Muscle layer of colon (tissue), 2 donors: Measurements from ENCODE around the gene ZFYVE28.

ENCODE experiments used
- H3K27ac ChIP-seq: one replicate; pipeline ENCODE4 v1.7.0; 2013; ENCODE audit warnings: low read depth, mild to moderate bottlenecking, low read length, moderate library complexity
- H3K27me3 ChIP-seq, 2 donors: one replicate each; pipeline ENCODE4 v1.7.0; 2013; ENCODE audit warnings: low read length in 2 of 2, mild to moderate bottlenecking in 2 of 2; ENCODE audit not compliant: insufficient read depth in 2 of 2, control insufficient read depth in 1 of 2
- H3K36me3 ChIP-seq: one replicate; pipeline ENCODE4 v1.7.0; 2013; ENCODE audit warnings: mild to moderate bottlenecking, low read length; ENCODE audit not compliant: insufficient read depth
- H3K4me1 ChIP-seq: one replicate; pipeline ENCODE4 v1.7.0; 2013; ENCODE audit warnings: mild to moderate bottlenecking, low read length; ENCODE audit not compliant: insufficient read depth
- H3K4me3 ChIP-seq, 2 donors: one replicate each; pipeline ENCODE4 v1.7.0; 2013; ENCODE audit warnings: low read length in 2 of 2, low read depth in 1 of 2, mild to moderate bottlenecking in 1 of 2, moderate library complexity in 1 of 2
- H3K9ac ChIP-seq: one replicate; pipeline ENCODE4 v1.7.0; 2013; ENCODE audit warnings: low read length
- H3K9me3 ChIP-seq: one replicate; pipeline ENCODE4 v1.7.0; 2013; ENCODE audit warnings: mild to moderate bottlenecking, low read length
- donor health status: abdominal sarcoma.
- donor health status: Adenocarcinoma of cecum.

The ZFYVE28 gene

DNA sequence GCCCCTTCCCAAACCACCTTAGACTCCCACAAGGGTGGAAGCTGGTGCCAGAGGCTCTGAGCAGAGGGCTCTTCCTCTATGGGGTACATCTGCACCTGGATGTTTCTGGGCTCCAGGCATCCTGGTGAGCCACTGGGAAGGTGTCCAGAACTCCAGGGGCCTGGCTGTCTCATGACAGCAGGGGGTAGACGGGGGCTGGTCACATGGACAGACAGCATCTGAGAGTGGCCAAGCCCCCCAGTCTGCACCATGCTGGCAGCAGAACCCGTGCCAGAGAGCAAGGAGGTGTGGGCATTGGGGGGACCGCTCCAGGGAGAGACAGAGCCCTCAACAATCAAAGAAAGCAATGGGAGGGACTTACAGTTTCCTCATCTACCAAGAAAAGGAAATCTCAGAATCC, 39.5 kb downstream of the ZFYVE28 start:
- H3K9me3 ChIP-seq, result no peaks in the 10 kb centered on the region
- no peak overlapping the region for H3K27ac ChIP-seq
- H3K9ac ChIP-seq, result no peak overlapping the region
- no peaks in the 10 kb centered on the region for H3K4me1 ChIP-seq
- H3K4me3 ChIP-seq, result no peak overlapping the region
- H3K27me3 ChIP-seq, result no peaks in the 10 kb centered on the region
- no peaks in the 10 kb centered on the region for H3K36me3 ChIP-seq

DNA sequence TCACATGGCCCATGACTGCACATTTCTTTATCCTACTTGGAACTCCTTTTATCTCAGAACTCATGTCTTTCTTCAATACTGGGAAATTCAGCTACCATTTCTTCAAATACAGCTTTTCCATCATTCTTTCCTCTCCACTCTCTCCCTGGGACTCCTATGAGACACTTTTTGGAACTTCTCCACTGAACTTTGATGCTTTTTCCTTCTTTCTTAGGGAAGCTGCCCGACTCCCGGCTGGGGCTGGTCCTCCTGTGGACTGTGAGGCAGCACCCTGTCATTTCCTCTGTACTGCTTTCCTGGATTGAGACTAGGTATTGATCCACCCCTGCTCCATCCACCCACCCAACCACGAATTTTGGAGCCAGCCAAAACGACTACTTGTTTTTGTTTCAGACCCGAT, 40.0 kb downstream of the ZFYVE28 start:
- H3K4me1 ChIP-seq, result no peaks in the 10 kb centered on the region
- H3K9ac ChIP-seq, result no peak overlapping the region
- no peak overlapping the region for H3K27ac ChIP-seq
- H3K27me3 ChIP-seq, result no peaks in the 10 kb centered on the region
- H3K4me3 ChIP-seq, result no peak overlapping the region
- H3K9me3 ChIP-seq, result no peaks in the 10 kb centered on the region
- H3K36me3 ChIP-seq, result no peaks in the 10 kb centered on the region

DNA sequence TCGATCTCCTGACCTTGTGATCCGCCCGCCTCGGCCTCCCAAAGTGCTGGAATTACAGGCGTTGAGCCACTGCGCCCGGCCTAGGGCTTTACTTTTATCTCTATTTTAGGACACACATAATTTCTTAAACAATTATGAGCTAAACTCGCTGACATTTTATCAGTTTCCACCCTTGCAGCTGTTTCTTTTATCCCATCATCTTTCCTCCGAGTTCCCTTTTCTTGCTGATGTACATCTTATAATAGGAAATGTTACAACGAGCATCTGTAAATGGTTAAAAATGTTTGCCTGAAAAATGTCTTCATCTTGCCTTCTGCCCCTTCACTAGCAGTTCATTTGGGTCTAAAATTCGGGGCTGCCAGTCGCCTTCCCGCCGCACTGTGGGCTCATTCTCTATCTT, 41.2 kb downstream of the ZFYVE28 start:
- no peaks in the 10 kb centered on the region for H3K4me1 ChIP-seq
- no peak overlapping the region for H3K9ac ChIP-seq
- no peaks in the 10 kb centered on the region for H3K27me3 ChIP-seq
- no peak overlapping the region for H3K4me3 ChIP-seq
- no peaks in the 10 kb centered on the region for H3K9me3 ChIP-seq
- H3K36me3 ChIP-seq, result no peaks in the 10 kb centered on the region
- H3K27ac ChIP-seq, result no peak overlapping the region

DNA sequence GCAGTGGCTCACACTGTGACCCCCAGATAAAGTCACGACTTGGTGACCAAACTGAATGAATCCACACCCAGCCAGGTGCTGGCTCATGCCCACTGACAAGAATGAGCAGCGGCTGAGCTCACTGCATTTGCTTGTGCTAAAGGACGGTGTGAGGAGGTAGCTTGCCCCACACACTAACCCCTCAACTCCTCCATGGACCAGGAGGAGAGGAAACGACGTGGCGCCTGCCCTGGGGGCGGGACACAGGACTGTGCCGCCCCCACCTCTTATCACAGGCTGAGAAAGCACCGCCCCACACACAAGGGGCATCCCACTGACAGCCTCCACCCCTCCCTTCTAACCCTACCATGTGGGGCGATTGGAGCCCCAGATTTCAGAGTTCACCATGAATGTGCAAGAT, 43.0 kb downstream of the ZFYVE28 start:
- Histone ChIP-seq H3K4me3 (no peak overlapping the region), H3K9ac (no peak overlapping the region), H3K9me3 (no peaks in the 10 kb centered on the region), H3K27me3 (no peaks in the 10 kb centered on the region), H3K36me3 (no peaks in the 10 kb centered on the region), H3K27ac (no peak overlapping the region), H3K4me1 (no peaks in the 10 kb centered on the region)

- Histone ChIP-seq H3K27me3 (no peaks in the 10 kb centered on the region), H3K27ac (no peak overlapping the region), H3K36me3 (no peaks in the 10 kb centered on the region), H3K4me3 (no peak overlapping the region), H3K4me1 (no peaks in the 10 kb centered on the region), H3K9ac (no peak overlapping the region), H3K9me3 (no peaks in the 10 kb centered on the region)
These were observed 44.9 kb downstream of the ZFYVE28 start for GRCh38 chr4:2373532-2373931.

DNA sequence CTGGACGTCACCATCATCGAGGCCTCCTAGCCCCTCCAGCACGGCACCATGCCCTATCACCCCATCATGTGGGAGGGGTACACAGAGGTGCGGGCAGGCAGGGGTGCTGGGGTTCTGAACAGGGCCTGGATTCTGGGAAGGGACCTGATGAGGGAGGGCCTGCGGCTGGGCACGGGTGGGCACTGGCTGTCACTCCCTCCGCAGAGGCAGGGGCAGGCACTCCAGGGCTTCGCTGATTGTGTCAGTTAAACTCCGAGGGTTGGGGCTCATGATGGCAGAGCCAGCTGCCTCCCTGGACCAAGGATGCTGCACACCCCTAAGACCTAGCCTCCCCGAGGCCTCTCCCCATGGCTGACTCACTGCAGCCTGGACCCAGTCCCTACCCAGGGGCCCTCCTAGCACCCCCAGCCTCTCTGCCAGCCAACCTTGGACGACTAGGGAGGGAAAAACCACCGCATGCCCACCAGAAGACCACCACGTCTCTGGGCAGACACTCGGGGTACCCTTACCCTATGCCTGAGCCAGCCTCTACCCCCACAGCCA, 45.9 kb downstream of the ZFYVE28 start:
- H3K27me3 ChIP-seq, result no peaks in the 10 kb centered on the region
- no peaks in the 10 kb centered on the region for H3K9me3 ChIP-seq
- H3K4me3 ChIP-seq, result no peak overlapping the region
- no peaks in the 10 kb centered on the region for H3K36me3 ChIP-seq
- H3K27ac ChIP-seq, result no peak overlapping the region
- no peak overlapping the region for H3K9ac ChIP-seq
- no peaks in the 10 kb centered on the region for H3K4me1 ChIP-seq

- Histone ChIP-seq H3K27me3 (no peaks in the 10 kb centered on the region), H3K36me3 (no peaks in the 10 kb centered on the region), H3K9ac (no peak overlapping the region), H3K27ac (no peak overlapping the region), H3K9me3 (no peaks in the 10 kb centered on the region), H3K4me1 (no peaks in the 10 kb centered on the region), H3K4me3 (no peak overlapping the region)
These were observed 46.5 kb downstream of the ZFYVE28 start for GRCh38 chr4:2371765-2372487.

- H3K27me3 ChIP-seq, result no peaks in the 10 kb centered on the region
- H3K27ac ChIP-seq, result no peak overlapping the region
These were observed 47.7 kb downstream of the ZFYVE28 start for GRCh38 chr4:2370597-2371320.

DNA sequence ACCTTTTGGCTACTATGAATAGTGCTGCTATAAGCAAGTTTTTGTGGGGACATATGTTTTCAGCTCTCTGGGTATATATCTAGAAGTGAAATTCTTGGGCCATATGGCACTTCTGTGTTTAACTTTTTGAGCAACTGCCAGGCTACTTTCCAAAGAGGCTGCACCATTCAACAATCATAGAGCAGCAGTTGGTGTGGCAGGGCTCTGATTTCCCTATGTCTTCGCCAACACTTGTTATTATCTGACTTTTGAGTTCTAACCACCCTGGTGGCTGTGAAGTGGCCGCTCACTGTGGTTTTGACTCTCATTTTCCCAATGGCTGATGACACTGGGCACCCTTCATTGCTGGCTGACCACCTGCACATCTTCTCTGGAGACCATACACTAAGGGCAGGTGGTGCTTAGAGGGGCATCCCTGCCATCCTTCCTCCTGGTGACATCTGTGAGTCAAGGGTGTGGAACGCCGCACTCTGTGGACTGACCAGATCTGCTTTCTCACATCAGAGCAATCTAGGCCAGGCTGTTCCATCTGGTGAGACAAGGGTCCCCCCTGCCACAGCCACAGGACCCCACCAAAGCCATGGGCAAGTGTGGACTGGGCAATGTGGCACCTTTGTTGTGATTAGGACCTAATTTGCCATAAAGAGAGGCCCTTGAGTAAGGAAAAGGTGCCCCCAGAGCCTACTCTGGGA, 49.6 kb downstream of the ZFYVE28 start:
- Histone ChIP-seq H3K4me3 (no peak overlapping the region), H3K27me3 (no peaks in the 10 kb centered on the region), H3K4me1 (peaks cover 5% of the 10 kb centered on the region), H3K9me3 (no peaks in the 10 kb centered on the region), H3K36me3 (no peaks in the 10 kb centered on the region), H3K27ac (no peak overlapping the region), H3K9ac (no peak overlapping the region)

More at GRCh38 chr4:2370597-2371320, 47.7 kb downstream of the ZFYVE28 start:
- no peaks in the 10 kb centered on the region for H3K9me3 ChIP-seq
- no peak overlapping the region for H3K4me3 ChIP-seq
- no peaks in the 10 kb centered on the region for H3K4me1 ChIP-seq
- H3K36me3 ChIP-seq, result no peaks in the 10 kb centered on the region
- no peak overlapping the region for H3K9ac ChIP-seq

DNA sequence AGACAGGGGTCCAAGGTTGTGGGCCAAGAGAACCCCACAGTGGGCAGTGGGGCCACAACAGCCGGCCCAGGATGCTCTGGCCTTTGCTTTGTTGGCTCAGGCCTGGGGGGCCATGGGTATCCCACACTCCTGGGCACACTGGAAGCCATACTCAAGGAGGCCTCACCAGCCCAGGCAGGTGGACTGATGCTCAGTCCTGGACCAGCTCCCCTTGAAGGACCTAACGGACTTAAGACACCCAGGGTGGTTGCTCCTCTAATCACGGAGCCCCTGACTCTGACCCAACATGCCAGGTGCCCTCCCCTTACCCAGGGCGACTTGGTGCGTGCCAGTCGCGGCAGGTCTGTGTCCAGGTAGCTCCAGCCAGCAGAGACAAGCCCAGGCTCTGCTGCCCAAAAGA, 50.8 kb downstream of the ZFYVE28 start:
- Histone ChIP-seq H3K4me1 (peaks cover 7% of the 10 kb centered on the region), H3K27me3 (no peaks in the 10 kb centered on the region), H3K27ac (no peak overlapping the region), H3K4me3 (no peak overlapping the region), H3K36me3 (no peaks in the 10 kb centered on the region), H3K9ac (no peak overlapping the region), H3K9me3 (no peaks in the 10 kb centered on the region)
